ENCODE results near the gene ENTPD8. TPM values are rescaled to one million over a fixed set of nuclear protein-coding genes. Genes with fewer than 3 reads are reported as not detected.
A peak's percentile ranks its signal among the peaks of the same experiment; 100 is the strongest.
"Not testable (repeated sequence)": the region's sequence is repeated elsewhere in the genome, so short reads cannot be mapped to it uniquely, and the experiment has no call there.

ENTPD8 gene
- total RNA-seq, 1 donor from 2014 or later, result 0.19 TPM

GRCh38 chr9:137411645-137412380 is 29.3 kb downstream of the ENTPD8 start:
- peak; percentile 92 for DNase-seq (ENCODE audit: low read depth)

- no peak for DNase-seq (ENCODE audit: low read depth)
Measured at GRCh38 chr9:137411260-137411644, 29.9 kb downstream of the ENTPD8 start.

GRCh38 chr9:137410891-137411249 is 30.3 kb downstream of the ENTPD8 start:
- no peak for DNase-seq (ENCODE audit: low read depth)

- DNase-seq (ENCODE audit: low read depth), result not testable (repeated sequence)
Measured at GRCh38 chr9:137410236-137410890, 30.8 kb downstream of the ENTPD8 start.

- no peak for DNase-seq (ENCODE audit: low read depth)
Measured at GRCh38 chr9:137409515-137409914, 31.6 kb downstream of the ENTPD8 start.

GRCh38 chr9:137408651-137409405 is 32.3 kb downstream of the ENTPD8 start:
- DNase-seq (ENCODE audit: low read depth), result no peak

GRCh38 chr9:137407590-137408300 is 33.4 kb downstream of the ENTPD8 start:
- DNase-seq (ENCODE audit: low read depth), result no peak

- peak; percentile 47 for DNase-seq (ENCODE audit: low read depth)
Measured at GRCh38 chr9:137406876-137407589, 34.1 kb downstream of the ENTPD8 start.

GRCh38 chr9:137406085-137406760 is 34.9 kb downstream of the ENTPD8 start:
- no peak for DNase-seq (ENCODE audit: low read depth)

- no peak for DNase-seq (ENCODE audit: low read depth)
Measured at GRCh38 chr9:137405677-137406081, 35.5 kb downstream of the ENTPD8 start.

GRCh38 chr9:137404961-137405567 is 36.1 kb downstream of the ENTPD8 start:
- no peak for DNase-seq (ENCODE audit: low read depth)

GRCh38 chr9:137403269-137403668 is 37.9 kb downstream of the ENTPD8 start:
- no peak for DNase-seq (ENCODE audit: low read depth)

- DNase-seq (ENCODE audit: low read depth), result peak; percentile 65
Measured at GRCh38 chr9:137402746-137403145, 38.4 kb downstream of the ENTPD8 start.

- no peak for DNase-seq (ENCODE audit: low read depth)
Measured at GRCh38 chr9:137398561-137399468, 42.3 kb downstream of the ENTPD8 start.

GRCh38 chr9:137397675-137398423 is 43.3 kb downstream of the ENTPD8 start:
- no peak for DNase-seq (ENCODE audit: low read depth)

GRCh38 chr9:137396634-137397367 is 44.4 kb downstream of the ENTPD8 start:
- DNase-seq (ENCODE audit: low read depth), result no peak

- DNase-seq (ENCODE audit: low read depth), result no peak
Measured at GRCh38 chr9:137396227-137396626, 44.9 kb downstream of the ENTPD8 start.

All from myocyte (in vitro differentiated cells).